DOHH2 (cell line): Measurements from ENCODE around the gene TSPAN17.

Experiments used
- CTCF ChIP-seq: fragments of 200-600 bp; sonication (generic); IDR thresholded peaks from one replicate; pipeline ENCODE4 v1.5.1; 2014; ENCODE audit warnings: antibody characterized with exemption, mild to moderate bottlenecking, low read depth, low read length; ENCODE audit not compliant: poor library complexity, severe bottlenecking
- EZH2phosphoT487 ChIP-seq: fragments of 200-600 bp; sonication (generic); IDR thresholded peaks from 2 replicates; pipeline ENCODE4 v1.6.1; 2017; ENCODE audit warnings: borderline replicate concordance, mild to moderate bottlenecking, antibody characterized with exemption, low read length, moderate library complexity, mixed read lengths

- no peak for TF ChIP-seq CTCF
- TF ChIP-seq EZH2phosphoT487, result no peak
Observed at GRCh38 chr5:176632745-176633144, 14.5 kb upstream of the TSPAN17 start.
